HS-27A (cell line): ENCODE measurements around the gene SPATA3.

Source experiments
- DNase-seq: peaks from one replicate; pipeline ENCODE4 v3.0.0-alpha.2; 2012; ENCODE audit warnings: low read depth, missing footprints

The SPATA3 gene

GRCh38 chr2:231050018-231050901 lies 54.3 kb downstream of the SPATA3 start:
- no peak for DNase-seq

- DNase-seq = no peak
Measured at GRCh38 chr2:231051116-231051515, 55.2 kb downstream of the SPATA3 start.

GRCh38 chr2:231052494-231053451 lies 56.9 kb downstream of the SPATA3 start:
- no peak for DNase-seq

- no peak for DNase-seq
Measured at GRCh38 chr2:231053846-231054245, 57.9 kb downstream of the SPATA3 start.

GRCh38 chr2:231056453-231057416 lies 60.8 kb downstream of the SPATA3 start, which contains the start of gene PSMD1:
Gene PSMD1 (plus strand): TSS chr2:231056867. CDS start chr2:231057026, 159 bp downstream.
- DNase-seq = peak; percentile 68

- DNase-seq = no peak
Measured at GRCh38 chr2:231057590-231057989, 61.7 kb downstream of the SPATA3 start.
